ENCODE results near the gene SARDH.
"Not testable (repeated sequence)": the region's sequence is repeated elsewhere in the genome, so short reads cannot be mapped to it uniquely, and the experiment has no call there.

The SARDH gene

DNA sequence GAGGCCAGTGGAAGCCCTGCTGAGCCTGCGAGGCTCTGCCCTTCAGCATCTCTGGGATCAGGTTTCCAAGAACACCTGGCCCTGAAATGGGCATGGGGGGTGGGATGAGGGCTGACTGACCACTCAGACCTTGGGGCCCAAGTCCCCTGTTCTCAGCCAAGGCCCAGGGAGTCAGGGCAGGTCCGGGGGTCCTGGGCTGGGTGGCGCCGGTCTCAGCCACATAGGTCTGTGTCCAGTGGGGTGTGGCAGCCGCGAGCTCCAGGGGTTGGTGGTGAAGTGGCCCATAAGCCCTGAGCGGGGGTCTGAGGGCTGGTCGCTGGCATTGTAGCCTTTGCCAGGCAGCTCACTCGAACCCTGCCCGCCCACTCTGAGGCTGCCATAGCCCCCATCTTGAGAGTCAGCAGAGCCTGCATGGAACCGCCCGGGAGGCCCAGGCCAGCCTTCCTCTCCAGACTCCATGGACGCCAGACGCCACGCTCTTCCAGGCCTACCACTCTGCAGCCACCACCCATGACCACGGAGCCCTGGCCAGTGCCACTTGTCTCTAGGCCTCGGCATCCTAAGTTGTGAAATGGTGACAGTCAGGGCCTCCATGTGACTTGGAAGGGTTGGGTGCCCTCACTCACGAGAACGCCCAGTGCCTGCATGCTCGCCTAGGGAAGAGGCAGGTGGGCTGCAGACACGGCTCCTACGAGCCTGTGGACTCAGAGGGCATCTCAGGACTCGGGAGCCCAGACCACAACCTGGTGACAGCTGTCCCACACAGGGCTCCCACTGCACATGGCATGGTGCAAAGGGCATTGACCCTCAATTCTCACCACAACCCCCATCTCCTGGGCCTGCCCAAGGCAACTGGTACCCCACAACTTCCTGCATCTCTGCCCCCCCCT lies 108.7 kb downstream of the SARDH start:
- Histone ChIP-seq H3K9ac (ENCODE audit: low read length) (no peak overlapping the region), H3K79me2 (ENCODE audit: insufficient read depth, low read length) (no peaks in the 10 kb centered on the region), H3F3A (ENCODE audit: insufficient read depth, low read length) (no peaks in the 10 kb centered on the region), H3K27ac (ENCODE audit: low read depth, low read length, poor library complexity, severe bottlenecking) (no peak overlapping the region), H3K9me2 (ENCODE audit: low read depth, low read length) (no peaks in the 10 kb centered on the region), H3K4me1 (ENCODE audit: insufficient read depth, low read length, severe bottlenecking) (no peaks in the 10 kb centered on the region), H2AFZ (ENCODE audit: low read length) (no peak overlapping the region), H3K9me3 (ENCODE audit: low read length) (no peaks in the 10 kb centered on the region), H3K4me3 (ENCODE audit: low read depth, low read length, poor library complexity, severe bottlenecking) (no peak overlapping the region), H4K20me1 (ENCODE audit: insufficient read depth, low read length) (no peaks in the 10 kb centered on the region), H3K36me3 (ENCODE audit: insufficient read depth, low read length) (no peaks in the 10 kb centered on the region), H3K27me3 (ENCODE audit: insufficient read depth, low read length) (peaks cover 5% of the 10 kb centered on the region; the same call in 1 of the 2 replicates), H3K4me2 (ENCODE audit: low read length) (no peak overlapping the region)
- TF ChIP-seq CTCF (IDR thresholded peaks at IDR 0.05; ENCODE audit: low read length) (no peak), EZH2 (IDR thresholded peaks at IDR 0.05; ENCODE audit: borderline replicate concordance, low read length) (no peak)

DNA sequence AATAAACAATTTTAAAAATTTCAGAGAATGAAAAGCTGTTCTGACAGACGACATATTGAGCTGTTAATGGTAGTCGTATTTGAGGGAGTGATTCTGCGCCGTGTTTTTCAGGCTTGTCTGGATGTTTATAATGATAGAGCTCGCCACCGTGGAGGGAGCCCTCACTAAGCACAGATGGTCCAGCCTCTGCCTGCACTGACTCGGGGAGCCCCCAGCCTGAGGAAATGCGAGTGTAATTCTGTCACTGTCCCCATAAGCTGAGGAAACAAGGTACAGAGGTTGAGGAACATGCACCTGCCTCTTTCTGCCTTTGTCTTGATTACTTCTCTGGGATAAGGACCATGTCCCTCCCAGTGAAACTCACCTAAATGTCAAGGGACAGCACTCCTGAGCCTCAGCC lies 109.4 kb downstream of the SARDH start:
- Histone ChIP-seq H2AFZ (ENCODE audit: low read length) (no peak overlapping the region), H3K9me3 (ENCODE audit: low read length) (no peaks in the 10 kb centered on the region), H3K4me2 (ENCODE audit: low read length) (no peak overlapping the region), H3K36me3 (ENCODE audit: insufficient read depth, low read length) (no peaks in the 10 kb centered on the region), H3K9me2 (ENCODE audit: low read depth, low read length) (no peaks in the 10 kb centered on the region), H3K4me1 (ENCODE audit: insufficient read depth, low read length, severe bottlenecking) (no peaks in the 10 kb centered on the region), H3K27me3 (ENCODE audit: insufficient read depth, low read length) (peaks cover 5% of the 10 kb centered on the region; the same call in 1 of the 2 replicates), H3K27ac (ENCODE audit: low read depth, low read length, poor library complexity, severe bottlenecking) (no peak overlapping the region), H3F3A (ENCODE audit: insufficient read depth, low read length) (no peaks in the 10 kb centered on the region), H3K9ac (ENCODE audit: low read length) (no peak overlapping the region), H4K20me1 (ENCODE audit: insufficient read depth, low read length) (no peaks in the 10 kb centered on the region), H3K4me3 (ENCODE audit: low read depth, low read length, poor library complexity, severe bottlenecking) (no peak overlapping the region), H3K79me2 (ENCODE audit: insufficient read depth, low read length) (no peaks in the 10 kb centered on the region)
- no peak for TF ChIP-seq EZH2 (IDR thresholded peaks at IDR 0.05; ENCODE audit: borderline replicate concordance, low read length)
- TF ChIP-seq CTCF (IDR thresholded peaks at IDR 0.05; ENCODE audit: low read length): no peak

DNA sequence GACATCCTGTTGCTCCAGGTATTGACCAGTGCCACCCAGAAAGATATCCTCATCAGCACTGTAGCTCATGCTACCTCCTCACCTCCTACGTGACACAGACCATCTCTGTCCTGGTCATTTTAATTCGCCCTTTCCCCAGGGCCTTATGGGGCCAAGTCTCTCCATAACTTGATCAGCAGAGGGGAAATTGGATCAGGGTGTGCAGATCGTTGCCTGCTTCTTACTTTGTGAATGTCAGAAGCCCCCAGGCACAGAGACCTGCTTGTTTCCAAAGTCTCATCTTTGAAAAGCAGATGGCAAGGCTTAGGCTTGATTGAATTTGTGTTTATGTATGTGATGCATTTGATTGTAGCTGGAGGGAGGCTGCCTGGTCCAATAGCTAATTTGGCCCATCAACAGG lies 110.8 kb downstream of the SARDH start:
- H3F3A ChIP-seq (ENCODE audit: insufficient read depth, low read length): no peaks in the 10 kb centered on the region
- no peak overlapping the region for H3K27ac ChIP-seq (ENCODE audit: low read depth, low read length, poor library complexity, severe bottlenecking)
- H3K9me2 ChIP-seq (ENCODE audit: low read depth, low read length): no peaks in the 10 kb centered on the region
- no peak for TF ChIP-seq CTCF (IDR thresholded peaks at IDR 0.05; ENCODE audit: low read length)
- TF ChIP-seq EZH2 (IDR thresholded peaks at IDR 0.05; ENCODE audit: borderline replicate concordance, low read length): no peak
- no peaks in the 10 kb centered on the region for H3K36me3 ChIP-seq (ENCODE audit: insufficient read depth, low read length)
- H3K9ac ChIP-seq (ENCODE audit: low read length): no peak overlapping the region
- H2AFZ ChIP-seq (ENCODE audit: low read length): no peak overlapping the region
- no peak overlapping the region for H3K4me2 ChIP-seq (ENCODE audit: low read length)
- H4K20me1 ChIP-seq (ENCODE audit: insufficient read depth, low read length): no peaks in the 10 kb centered on the region
- H3K9me3 ChIP-seq (ENCODE audit: low read length): no peaks in the 10 kb centered on the region
- H3K79me2 ChIP-seq (ENCODE audit: insufficient read depth, low read length): no peaks in the 10 kb centered on the region
- no peaks in the 10 kb centered on the region; the same call in 1 of the 2 replicates for H3K27me3 ChIP-seq (ENCODE audit: insufficient read depth, low read length)
- no peaks in the 10 kb centered on the region for H3K4me1 ChIP-seq (ENCODE audit: insufficient read depth, low read length, severe bottlenecking)
- H3K4me3 ChIP-seq (ENCODE audit: low read depth, low read length, poor library complexity, severe bottlenecking): no peak overlapping the region

DNA sequence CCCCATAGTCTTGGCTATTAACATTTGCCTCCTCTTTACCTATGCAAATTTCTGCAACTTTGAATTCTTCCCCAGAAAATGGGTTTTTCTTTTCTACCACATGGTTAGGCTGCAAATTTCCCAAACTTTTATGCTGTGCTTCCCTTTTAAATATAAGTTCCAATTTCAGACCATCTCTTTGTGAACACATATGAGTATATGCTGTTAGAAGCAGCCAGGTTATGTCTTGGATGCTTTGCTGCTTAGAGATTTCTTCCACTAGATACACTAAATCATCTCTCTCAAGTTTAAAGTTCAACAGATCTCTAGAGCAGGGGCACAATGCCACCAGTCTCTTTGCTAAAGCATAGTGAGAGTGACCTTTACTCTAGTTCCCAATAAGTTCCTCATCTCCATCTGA lies 112.1 kb downstream of the SARDH start:
- not testable (repeated sequence) for H3K9ac ChIP-seq (ENCODE audit: low read length); H4K20me1 ChIP-seq (ENCODE audit: insufficient read depth, low read length); H3K4me3 ChIP-seq (ENCODE audit: low read depth, low read length, poor library complexity, severe bottlenecking); H3K9me2 ChIP-seq (ENCODE audit: low read depth, low read length); H3K79me2 ChIP-seq (ENCODE audit: insufficient read depth, low read length); H3F3A ChIP-seq (ENCODE audit: insufficient read depth, low read length); H3K4me2 ChIP-seq (ENCODE audit: low read length); H3K9me3 ChIP-seq (ENCODE audit: low read length); H3K27ac ChIP-seq (ENCODE audit: low read depth, low read length, poor library complexity, severe bottlenecking); H2AFZ ChIP-seq (ENCODE audit: low read length); H3K4me1 ChIP-seq (ENCODE audit: insufficient read depth, low read length, severe bottlenecking); H3K36me3 ChIP-seq (ENCODE audit: insufficient read depth, low read length); H3K27me3 ChIP-seq (ENCODE audit: insufficient read depth, low read length)
